B cell (primary cell): ENCODE results near the gene DENND1A. TPM values are rescaled to one million over a fixed set of nuclear protein-coding genes. Genes with fewer than 3 reads are reported as not detected.

ENCODE experiments used
- ATAC-seq: fragments of 200-7000 bp; cut with Tn5 transposase; one replicate; pipeline ENCODE4 v1.10.0; 2021; ENCODE audit warnings: low read depth, mild to moderate bottlenecking, moderate number of reproducible peaks, moderate library complexity
- CTCF ChIA-PET: fragments of 350-600 bp; sonication (Branson Sonifier 250); formaldehyde crosslinking; loops from one replicate; lab custom pipeline; 2021; ENCODE audit warnings: antibody characterized with exemption, inconsistent platforms; lab: Charles Lee
- POLR2A ChIA-PET: fragments of 350-600 bp; sonication (Branson Sonifier 250); formaldehyde crosslinking; loops from one replicate; lab custom pipeline; 2021; ENCODE audit warnings: antibody characterized with exemption; lab: Charles Lee
- DNase-seq: peaks from one replicate; pipeline ENCODE4 v3.0.0; 2013
- H2AFZ ChIP-seq: 2 replicates; pipeline ENCODE4 v1.6.1; 2012; ENCODE audit warnings: mild to moderate bottlenecking, low read depth, low read length; ENCODE audit not compliant: insufficient read depth, poor library complexity, severe bottlenecking
- H3K27ac ChIP-seq, 2 donors: 1 replicate in 1 of 2; 2 replicates in 1 of 2; pipeline ENCODE4 v1.5.1; 2012 to 2013; ENCODE audit warnings: low read length in 2 of 2, mild to moderate bottlenecking in 2 of 2, moderate library complexity in 1 of 2
- H3K27me3 ChIP-seq, 4 experiments: fragments of 200-600 bp in 1 of 4; sonication (generic) in 1 of 4; replicated peaks in 1 of 4; 1 replicate in 2 of 4; 2 replicates in 2 of 4; pipeline versions ENCODE4 v1.6.1 to v1.7.0; 2013 to 2016; ENCODE audit warnings: low read length in 3 of 4, mild to moderate bottlenecking in 2 of 4, mixed read lengths in 1 of 4, moderate library complexity in 1 of 4; ENCODE audit not compliant: insufficient read depth in 4 of 4, control insufficient read depth in 3 of 4; ENCODE audit errors: control extremely low read depth in 1 of 4
- H3K36me3 ChIP-seq, 2 experiments: replicated peaks in 1 of 2; 1 replicate in 1 of 2; 2 replicates in 1 of 2; pipeline versions ENCODE4 v1.6.1 to v1.7.1; 2013; ENCODE audit warnings: low read length in 1 of 2; ENCODE audit not compliant: insufficient read depth in 2 of 2, control insufficient read depth in 1 of 2; ENCODE audit errors: control extremely low read depth in 1 of 2, extremely low read depth in 1 of 2
- H3K4me1 ChIP-seq, 2 donors: fragments of 200-600 bp in 1 of 2; sonication (generic) in 1 of 2; 1 replicate in 1 of 2; 2 replicates in 1 of 2; pipeline versions ENCODE4 v1.5.1 to v1.6.1; 2013 to 2017; ENCODE audit warnings: low read length in 2 of 2; ENCODE audit not compliant: control insufficient read depth in 2 of 2, insufficient read depth in 2 of 2
- H3K4me2 ChIP-seq: replicated peaks from 2 replicates; pipeline ENCODE3; 2012; ENCODE audit warnings: mild to moderate bottlenecking, low read depth, low read length; ENCODE audit not compliant: poor library complexity, severe bottlenecking
- H3K4me3 ChIP-seq, 5 experiments: fragments of 200-600 bp in 1 of 5; sonication (generic) in 1 of 5; 1 replicate in 3 of 5; 2 replicates in 2 of 5; pipeline versions ENCODE4 v1.5.1 to v1.7.0; 2011 to 2016; ENCODE audit warnings: low read length in 4 of 5, mild to moderate bottlenecking in 4 of 5, low read depth in 2 of 5, control low read depth in 1 of 5, moderate library complexity in 1 of 5; ENCODE audit not compliant: insufficient read depth in 1 of 5; ENCODE audit errors: control extremely low read depth in 1 of 5, extremely low read depth in 1 of 5
- H3K79me2 ChIP-seq: fragments of 200-600 bp; sonication (generic); one replicate; pipeline ENCODE4 v1.6.0; 2016; ENCODE audit warnings: low read length; ENCODE audit not compliant: control insufficient read depth, insufficient read depth
- H3K9ac ChIP-seq: fragments of 200-600 bp; sonication (generic); 2 replicates; pipeline ENCODE4 v1.6.1; 2017; ENCODE audit warnings: mild to moderate bottlenecking, low read length, moderate library complexity
- H3K9me3 ChIP-seq, 3 donors: one replicate each; pipeline versions ENCODE4 v1.6.1 to v1.7.1; 2013; ENCODE audit warnings: low read length in 2 of 3; ENCODE audit not compliant: control insufficient read depth in 2 of 3, insufficient read depth in 1 of 3; ENCODE audit errors: control extremely low read depth in 1 of 3
- H4K20me1 ChIP-seq: 2 replicates; pipeline ENCODE4 v1.6.0; 2012; ENCODE audit warnings: mild to moderate bottlenecking, low read length; ENCODE audit not compliant: insufficient read depth, control insufficient read depth, poor library complexity, severe bottlenecking
- H3K27ac Mint-ChIP-seq: one replicate; pipeline ENCODE4 v1.8.0; 2021; ENCODE audit warnings: mixed read lengths
- H3K27me3 Mint-ChIP-seq: one replicate; pipeline ENCODE4 v1.8.0; 2021; ENCODE audit warnings: mixed read lengths
- H3K4me1 Mint-ChIP-seq: one replicate; pipeline ENCODE4 v1.8.0; 2021; ENCODE audit warnings: mixed read lengths
- H3K4me3 Mint-ChIP-seq: one replicate; pipeline ENCODE4 v1.8.0; 2021; ENCODE audit warnings: mixed read lengths
- H3K9me3 Mint-ChIP-seq: one replicate; pipeline ENCODE4 v1.8.0; 2022; ENCODE audit warnings: mixed read lengths; ENCODE audit not compliant: insufficient read depth
- CTCF ChIP-seq: fragments of 200-600 bp; IDR thresholded peaks from one replicate; pipeline ENCODE4 v1.8.0; 2022; ENCODE audit warnings: antibody characterized with exemption, mild to moderate bottlenecking
- EZH2 ChIP-seq: IDR thresholded peaks from 2 replicates; pipeline ENCODE4 v1.6.1; 2012; ENCODE audit warnings: borderline replicate concordance, low read depth, mild to moderate bottlenecking, moderate library complexity, low read length; ENCODE audit not compliant: insufficient read depth, poor library complexity, severe bottlenecking
- WGBS: methylation state at CpG from one replicate; pipeline ENCODE4 v1.1.5; 2013; ENCODE audit warnings: missing lambda C conversion rate; ENCODE audit not compliant: insufficient coverage; 5-methylcytosine and 5-hydroxymethylcytosine counted together
- intact Hi-C: fragments of 100-400 bp; cut with micrococcal nuclease; formaldehyde crosslinking; loops from one replicate; pipeline ENCODE4 v1.10.0; 2022
- polyA plus RNA-seq: library from polyadenylated mRNA; depleted of rRNA; stranded (reverse); fragments of >200 nt; gene quantifications from 2 replicates; pipeline ENCODE4 v1.2.3, GENCODE V29; 2012
- total RNA-seq, 2 donors: library from RNA; stranded (reverse); fragments of 120-200 nt in 1 of 2; gene quantifications; 1 replicate in 1 of 2; 2 replicates in 1 of 2; pipeline versions ENCODE4 v1.2.3 to v1.2.4, GENCODE V29; 2013 to 2022

Gene DENND1A
- total and polyA plus RNA-seq, 2 donors (not counting 1 experiment from before 2014, with no cell fraction given): 10.8 to 26.0 TPM

GRCh38 chr9:123753669-123754258, 176.2 kb downstream of the DENND1A start:
- Histone ChIP-seq H3K4me1 (peaks cover 12 to 14% of the 10 kb centered on the region in 2 donors), H3K9ac (no peak overlapping the region), H3K9me3 (no peaks in the 10 kb centered on the region), H3K4me3 (no peak overlapping the region), H2AFZ (no peak overlapping the region), H3K27me3 (no peaks in the 10 kb centered on the region), H4K20me1 (no peaks in the 10 kb centered on the region), H3K27ac (no peak overlapping the region), H3K36me3 (peaks cover 4 to 16% of the 10 kb centered on the region in 2 experiments), H3K4me2 (no peak overlapping the region), H3K79me2 (no peaks in the 10 kb centered on the region)
- intact Hi-C loops: loop anchor here (5.0 kb wide), 1 partner anchor 51 kb away; no protein-coding TSS in a partner anchor
- Mint-ChIP-seq H3K27me3 (no peaks in the 10 kb centered on the region), H3K9me3 (no peaks in the 10 kb centered on the region), H3K27ac (no peak overlapping the region), H3K4me1 (peaks cover 25% of the 10 kb centered on the region), H3K4me3 (no peak overlapping the region)
- 88% methylated on average over 2 of the region's 2 CpGs for WGBS
- POLR2A ChIA-PET: no interaction called here
- ATAC-seq (no peak), DNase-seq (no peak)
- CTCF ChIA-PET: interaction anchor here (0.8 kb wide), 1 partner anchor 10 kb away, joined by 3 read pairs; no protein-coding TSS in a partner anchor
- no peak for TF ChIP-seq CTCF
- TF ChIP-seq EZH2: no peak

- H3K27ac Mint-ChIP-seq: no peak overlapping the region
- ChIA-PET POLR2A (no interaction called here), CTCF (interaction anchor here (0.6 kb wide), 1 partner anchor 1659 kb away, joined by 4 read pairs; no protein-coding TSS in a partner anchor)
- no peaks in the 10 kb centered on the region for H3K9me3 ChIP-seq
- H3K4me3 ChIP-seq: no peak overlapping the region
- H3K9me3 Mint-ChIP-seq: no peaks in the 10 kb centered on the region
- intact Hi-C loops: loop anchor here (5.0 kb wide), 1 partner anchor 51 kb away; no protein-coding TSS in a partner anchor
- no peak for ATAC-seq
- no peaks in the 10 kb centered on the region for H4K20me1 ChIP-seq
- H3K27me3 Mint-ChIP-seq: no peaks in the 10 kb centered on the region
- no peak overlapping the region for H3K4me2 ChIP-seq
- H3K27ac ChIP-seq: no peak overlapping the region
- TF ChIP-seq CTCF: no peak
- no peak for TF ChIP-seq EZH2
- H3K4me3 Mint-ChIP-seq: no peak overlapping the region
- H3K27me3 ChIP-seq: no peaks in the 10 kb centered on the region
- no peak overlapping the region for H3K9ac ChIP-seq
- no peaks in the 10 kb centered on the region for H3K79me2 ChIP-seq
- H3K4me1 ChIP-seq: peaks cover 12 to 14% of the 10 kb centered on the region in 2 donors
- WGBS: no CpG with 5 or more reads among the region's 1 CpG
- DNase-seq: no peak
- H2AFZ ChIP-seq: no peak overlapping the region
- peaks cover 4 to 16% of the 10 kb centered on the region in 2 experiments for H3K36me3 ChIP-seq
- H3K4me1 Mint-ChIP-seq: peaks cover 26% of the 10 kb centered on the region
These were observed 176.9 kb downstream of the DENND1A start for GRCh38 chr9:123753016-123753415.
